Gastrocnemius medialis (tissue), 4 donors: Measurements from ENCODE around the gene STEEP1.
"Not testable (repeated sequence)": the region's sequence is repeated elsewhere in the genome, so short reads cannot be mapped to it uniquely, and the experiment has no call there.

Source experiments
- CTCF ChIP-seq, 5 experiments: fragments of 450-650 bp in 3 of 5; fragments of 200-600 bp in 2 of 5; sonication (generic) in 2 of 5; IDR thresholded peaks in 4 of 5; conservative IDR thresholded peaks in 1 of 5; 1 replicate in 4 of 5; 2 replicates in 1 of 5; pipeline ENCODE4 v1.5.1; 2016 to 2019; ENCODE audit warnings: antibody characterized with exemption in 5 of 5, mild to moderate bottlenecking in 3 of 5, moderate library complexity in 3 of 5
- POLR2A ChIP-seq, 2 donors: fragments of 450-650 bp; IDR thresholded peaks; one replicate each; pipeline ENCODE4 v1.6.1; 2017; ENCODE audit warnings: antibody characterized with exemption in 2 of 2, mild to moderate bottlenecking in 2 of 2, moderate library complexity in 2 of 2

- not testable (repeated sequence) for TF ChIP-seq POLR2A (IDR thresholded peaks at IDR 0.05); CTCF (IDR thresholded peaks at IDR 0.05 in 4 of 5, conservative IDR thresholded peaks at IDR 0.05 in 1 of 5)
These were observed 60.1 kb downstream of the STEEP1 start for GRCh38 chrX:119505145-119505544.
